IPS DF 6.9 (cell line): ENCODE measurements around the gene PICALM.
"Not testable (repeated sequence)": the region's sequence is repeated elsewhere in the genome, so short reads cannot be mapped to it uniquely, and the experiment has no call there.

ENCODE experiments used
- DNase-seq: peaks from one replicate; pipeline ENCODE4 v3.0.0-alpha.2; 2013; ENCODE audit warnings: low read depth, low spot score
- H3K27ac ChIP-seq: one replicate; pipeline ENCODE4 v1.5.1; 2013; ENCODE audit warnings: low read length, control low read depth
- H3K27me3 ChIP-seq: 2 replicates; pipeline ENCODE4 v1.6.1; 2013; ENCODE audit warnings: mild to moderate bottlenecking, low read length; ENCODE audit not compliant: control insufficient read depth, insufficient read depth
- H3K36me3 ChIP-seq: 2 replicates; pipeline ENCODE4 v1.6.1; 2013; ENCODE audit warnings: low read length; ENCODE audit not compliant: control insufficient read depth, insufficient read depth
- H3K4me1 ChIP-seq: 2 replicates; pipeline ENCODE4 v1.6.1; 2013; ENCODE audit warnings: low read length; ENCODE audit not compliant: control insufficient read depth, insufficient read depth
- H3K4me3 ChIP-seq: 2 replicates; pipeline ENCODE4 v1.5.1; 2013; ENCODE audit warnings: mild to moderate bottlenecking, low read length
- H3K9me3 ChIP-seq: 2 replicates; pipeline ENCODE4 v1.6.1; 2013; ENCODE audit warnings: low read length, inconsistent platforms; ENCODE audit not compliant: control insufficient read depth, insufficient read depth
- WGBS: extraction: QIAGEN DNeasy Blood & Tissue Kit; methylation state at CpG from one replicate; pipeline ENCODE4 v1.1.7; 2013; ENCODE audit warnings: mixed read lengths, missing lambda C conversion rate; ENCODE audit not compliant: insufficient read length, insufficient coverage; 5-methylcytosine and 5-hydroxymethylcytosine counted together

Gene PICALM

GRCh38 chr11:86105601-86106000 is 36.7 kb upstream of the PICALM start:
- DNase-seq, H3K27me3 ChIP-seq, H3K4me3 ChIP-seq, H3K9me3 ChIP-seq, H3K27ac ChIP-seq, H3K36me3 ChIP-seq, H3K4me1 ChIP-seq: not testable (repeated sequence)
- WGBS = no CpG with 5 or more reads among the region's 2 CpGs

GRCh38 chr11:86103808-86104207 is 34.9 kb upstream of the PICALM start:
- H3K4me1 ChIP-seq = no peaks in the 10 kb centered on the region
- no peaks in the 10 kb centered on the region for H3K27me3 ChIP-seq
- no peaks in the 10 kb centered on the region for H3K36me3 ChIP-seq
- H3K27ac ChIP-seq = no peak overlapping the region
- no peaks in the 10 kb centered on the region for H3K9me3 ChIP-seq
- no peak for DNase-seq
- WGBS = no CpG with 5 or more reads among the region's 1 CpG
- H3K4me3 ChIP-seq = no peak overlapping the region

GRCh38 chr11:86101941-86102407 is 33.1 kb upstream of the PICALM start:
- H3K27ac ChIP-seq = no peak overlapping the region
- H3K4me1 ChIP-seq = no peaks in the 10 kb centered on the region
- no peaks in the 10 kb centered on the region for H3K36me3 ChIP-seq
- no peak overlapping the region for H3K4me3 ChIP-seq
- H3K9me3 ChIP-seq = no peaks in the 10 kb centered on the region
- DNase-seq = no peak
- no peaks in the 10 kb centered on the region for H3K27me3 ChIP-seq
- WGBS = no CpG with 5 or more reads among the region's 3 CpGs

GRCh38 chr11:86101493-86101892 is 32.6 kb upstream of the PICALM start:
- no peaks in the 10 kb centered on the region for H3K27me3 ChIP-seq
- H3K9me3 ChIP-seq = no peaks in the 10 kb centered on the region
- no peak for DNase-seq
- WGBS = no CpG with 5 or more reads among the region's 5 CpGs
- no peaks in the 10 kb centered on the region for H3K4me1 ChIP-seq
- no peak overlapping the region for H3K27ac ChIP-seq
- H3K4me3 ChIP-seq = no peak overlapping the region
- H3K36me3 ChIP-seq = no peaks in the 10 kb centered on the region

GRCh38 chr11:86099874-86100273 is 31.0 kb upstream of the PICALM start:
- Histone ChIP-seq H3K27me3 (no peaks in the 10 kb centered on the region), H3K36me3 (no peaks in the 10 kb centered on the region), H3K9me3 (no peaks in the 10 kb centered on the region), H3K4me3 (no peak overlapping the region), H3K4me1 (no peaks in the 10 kb centered on the region), H3K27ac (no peak overlapping the region)
- WGBS = no CpG with 5 or more reads among the region's 4 CpGs
- DNase-seq = no peak

GRCh38 chr11:86097980-86098379 is 29.1 kb upstream of the PICALM start:
- no peaks in the 10 kb centered on the region for H3K9me3 ChIP-seq
- no peak overlapping the region for H3K27ac ChIP-seq
- no peak for DNase-seq
- no peaks in the 10 kb centered on the region for H3K4me1 ChIP-seq
- WGBS = no CpG with 5 or more reads among the region's 1 CpG
- no peak overlapping the region for H3K4me3 ChIP-seq
- H3K36me3 ChIP-seq = no peaks in the 10 kb centered on the region
- no peaks in the 10 kb centered on the region for H3K27me3 ChIP-seq

GRCh38 chr11:86091566-86091965 is 22.7 kb upstream of the PICALM start:
- no peak overlapping the region for H3K4me3 ChIP-seq
- no peak overlapping the region for H3K27ac ChIP-seq
- no peaks in the 10 kb centered on the region for H3K27me3 ChIP-seq
- no CpG with 5 or more reads among the region's 2 CpGs for WGBS
- no peak for DNase-seq
- no peaks in the 10 kb centered on the region for H3K36me3 ChIP-seq
- H3K4me1 ChIP-seq = no peaks in the 10 kb centered on the region
- no peaks in the 10 kb centered on the region for H3K9me3 ChIP-seq

- no peaks in the 10 kb centered on the region for H3K27me3 ChIP-seq
- DNase-seq = no peak
- WGBS = no CpG with 5 or more reads among the region's 1 CpG
- no peak overlapping the region for H3K27ac ChIP-seq
- no peaks in the 10 kb centered on the region for H3K9me3 ChIP-seq
- no peak overlapping the region for H3K4me3 ChIP-seq
- H3K4me1 ChIP-seq = no peaks in the 10 kb centered on the region
- H3K36me3 ChIP-seq = no peaks in the 10 kb centered on the region
These were observed 22.2 kb upstream of the PICALM start for GRCh38 chr11:86091086-86091485.

- no peak overlapping the region for H3K4me3 ChIP-seq
- H3K9me3 ChIP-seq = no peaks in the 10 kb centered on the region
- DNase-seq = no peak
- no peaks in the 10 kb centered on the region for H3K27me3 ChIP-seq
- no peak overlapping the region for H3K27ac ChIP-seq
- H3K36me3 ChIP-seq = no peaks in the 10 kb centered on the region
- H3K4me1 ChIP-seq = no peaks in the 10 kb centered on the region
- WGBS = no CpG with 5 or more reads among the region's 1 CpG
These were observed 20.8 kb upstream of the PICALM start for GRCh38 chr11:86089659-86090058.

GRCh38 chr11:86087688-86088087 is 18.8 kb upstream of the PICALM start:
- H3K9me3 ChIP-seq, H3K4me1 ChIP-seq, DNase-seq, H3K4me3 ChIP-seq, H3K27ac ChIP-seq, H3K27me3 ChIP-seq, H3K36me3 ChIP-seq: not testable (repeated sequence)
- no CpG with 5 or more reads among the region's 2 CpGs for WGBS

- no peak overlapping the region for H3K27ac ChIP-seq
- H3K4me1 ChIP-seq = no peaks in the 10 kb centered on the region
- no peaks in the 10 kb centered on the region for H3K27me3 ChIP-seq
- no peaks in the 10 kb centered on the region for H3K9me3 ChIP-seq
- DNase-seq = no peak
- H3K4me3 ChIP-seq = no peak overlapping the region
- H3K36me3 ChIP-seq = no peaks in the 10 kb centered on the region
- no CpG with 5 or more reads among the region's 2 CpGs for WGBS
These were observed 18.4 kb upstream of the PICALM start for GRCh38 chr11:86087256-86087655.
